Caki2 (cell line): ENCODE data around the gene P2RX3. TPM values are rescaled to one million over a fixed set of nuclear protein-coding genes. Genes with fewer than 3 reads are reported as not detected.
A peak's percentile ranks its signal among the peaks of the same experiment; 100 is the strongest.
"Not testable (repeated sequence)": the region's sequence is repeated elsewhere in the genome, so short reads cannot be mapped to it uniquely, and the experiment has no call there.

Experiments
- DNase-seq: peaks from one replicate; pipeline ENCODE4 v3.0.0-alpha.2; 2015; ENCODE audit warnings: low read depth
- in situ Hi-C: cut with HindIII; loops from 2 replicates; pipeline ENCODE4 v1.10.0; 2016; ENCODE audit warnings: low sequenced_read_pairs, low pct_unique_long_range_greater_than_20kb, mixed read lengths
- total RNA-seq: library from RNA; depleted of rRNA; stranded (reverse); fragments of >200 nt; shearing (Covaris generic); gene quantifications from 2 replicates; pipeline ENCODE4 v1.2.3, GENCODE V29; 2014; ENCODE audit warnings: low replicate concordance

Gene P2RX3
- total RNA-seq, 1 experiment from 2014 or later = not detected

DNA sequence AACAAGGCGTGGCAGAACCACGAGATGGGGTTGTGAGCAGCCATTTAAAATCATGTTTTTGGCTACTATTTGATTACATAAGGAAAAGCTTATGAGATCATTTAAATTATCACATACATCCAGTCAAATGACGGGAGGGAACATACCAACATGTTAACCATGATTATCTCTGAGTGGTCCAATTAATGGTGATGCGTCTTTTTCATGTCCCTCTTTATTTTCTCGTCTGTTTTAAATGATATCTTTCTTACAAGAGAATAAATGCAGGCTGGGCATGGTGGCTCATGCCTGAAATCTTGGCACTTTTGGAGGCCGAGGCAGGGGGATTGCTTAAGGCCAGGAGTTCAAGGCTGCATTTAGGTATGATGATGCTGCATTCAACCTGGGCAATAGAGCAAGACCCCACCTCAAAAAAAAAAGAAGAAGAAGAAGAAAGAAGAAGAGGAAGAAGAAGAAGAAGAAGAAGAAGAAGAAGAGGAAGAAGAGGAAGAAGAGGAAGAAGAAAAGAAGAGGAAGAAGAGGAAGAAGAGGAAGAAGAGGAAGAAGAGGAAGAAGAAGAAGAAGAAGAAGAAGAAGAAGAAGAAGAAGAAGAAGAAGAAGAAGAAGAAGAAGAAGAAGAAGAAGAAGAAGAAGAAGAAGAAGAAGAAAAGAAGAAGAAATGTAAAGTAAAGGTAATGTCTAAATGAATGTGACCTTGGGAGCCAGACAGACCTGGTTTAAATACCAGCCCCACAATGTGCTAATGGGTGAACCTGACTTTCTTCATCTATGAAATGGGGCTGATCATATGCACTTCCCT, 65.0 kb downstream of the P2RX3 start:
- in situ Hi-C loops, DNase-seq: not testable (repeated sequence)

DNA sequence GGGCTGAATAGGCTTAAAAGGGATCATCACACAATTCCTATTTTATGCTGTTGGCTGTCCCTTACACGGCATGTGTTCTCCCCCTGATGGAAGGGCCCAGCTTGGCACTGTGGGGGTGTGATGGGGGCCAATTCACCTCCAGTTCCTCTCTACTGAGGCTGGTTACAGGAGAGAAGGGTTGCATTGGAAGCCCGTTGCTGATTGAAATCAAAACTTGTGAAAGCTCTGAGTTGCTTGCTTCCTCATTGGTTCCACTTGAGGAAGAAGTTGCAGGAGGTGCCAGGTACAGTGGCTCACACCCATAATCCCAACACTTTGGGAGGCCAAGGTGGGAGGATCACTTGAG, 65.6 kb downstream of the P2RX3 start:
- in situ Hi-C loops = no loop called here
- no peak for DNase-seq

DNA sequence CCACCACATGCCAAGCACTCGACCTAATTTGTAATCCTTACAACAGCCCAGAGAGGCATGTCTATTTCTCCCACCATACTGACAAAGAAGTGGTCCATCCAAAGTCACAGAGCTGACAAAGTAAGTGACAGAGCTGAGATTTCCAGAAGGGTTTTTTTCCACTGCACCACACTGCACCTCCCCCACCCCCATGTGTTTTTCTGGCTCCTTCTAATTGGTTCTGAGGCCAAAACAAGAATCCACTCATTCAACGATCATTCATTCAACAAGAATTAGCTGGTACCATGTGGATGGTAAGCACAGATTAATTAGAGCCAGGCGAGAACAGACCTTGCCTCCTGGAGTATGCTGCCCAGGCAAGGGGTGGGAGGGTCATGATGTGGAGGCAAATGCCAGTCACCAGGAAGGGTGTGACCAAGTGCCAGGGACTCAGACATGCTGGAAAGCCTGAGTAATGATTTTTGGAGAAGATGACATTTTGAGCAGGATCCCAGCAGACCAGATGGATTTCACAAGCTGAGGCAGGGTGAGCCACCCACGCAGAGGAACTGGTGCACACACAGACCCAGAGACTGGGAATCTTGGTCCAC, 67.2 kb downstream of the P2RX3 start:
- in situ Hi-C loops = no loop called here

DNA sequence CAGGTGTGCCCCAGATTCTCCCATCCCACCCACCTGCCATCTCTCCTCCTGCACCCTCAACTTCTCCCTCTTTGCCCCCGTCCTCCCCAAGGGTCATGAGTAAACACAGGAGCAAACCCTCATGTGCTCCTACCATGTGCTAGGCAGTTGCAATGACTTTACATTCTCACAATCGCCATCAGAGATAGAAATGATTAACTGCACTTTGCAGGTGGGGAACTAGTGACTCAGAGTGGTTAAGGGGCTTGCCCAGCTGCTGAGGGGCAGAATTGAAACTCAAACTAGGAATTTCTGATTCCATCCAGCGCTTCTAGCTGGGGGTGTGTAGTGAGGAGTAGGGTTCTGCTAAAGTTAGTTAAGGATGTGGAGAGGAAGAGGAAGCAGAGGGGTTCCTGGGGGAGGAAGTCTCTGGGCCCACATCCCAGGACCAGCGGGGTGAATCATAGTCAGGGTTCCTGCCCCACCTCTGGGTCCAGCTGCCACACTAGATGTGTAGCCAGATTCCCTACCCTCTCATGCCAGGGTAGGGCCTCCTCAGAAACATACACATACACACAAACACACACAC, 68.3 kb downstream of the P2RX3 start:
- in situ Hi-C loops = no loop called here
- peak; percentile 19 for DNase-seq

More for the DNA sequence above, 67.2 kb downstream of the P2RX3 start:
- DNase-seq = no peak

- in situ Hi-C loops = no loop called here
Measured at GRCh38 chr11:57407010-57407920, 69.1 kb downstream of the P2RX3 start.

DNA sequence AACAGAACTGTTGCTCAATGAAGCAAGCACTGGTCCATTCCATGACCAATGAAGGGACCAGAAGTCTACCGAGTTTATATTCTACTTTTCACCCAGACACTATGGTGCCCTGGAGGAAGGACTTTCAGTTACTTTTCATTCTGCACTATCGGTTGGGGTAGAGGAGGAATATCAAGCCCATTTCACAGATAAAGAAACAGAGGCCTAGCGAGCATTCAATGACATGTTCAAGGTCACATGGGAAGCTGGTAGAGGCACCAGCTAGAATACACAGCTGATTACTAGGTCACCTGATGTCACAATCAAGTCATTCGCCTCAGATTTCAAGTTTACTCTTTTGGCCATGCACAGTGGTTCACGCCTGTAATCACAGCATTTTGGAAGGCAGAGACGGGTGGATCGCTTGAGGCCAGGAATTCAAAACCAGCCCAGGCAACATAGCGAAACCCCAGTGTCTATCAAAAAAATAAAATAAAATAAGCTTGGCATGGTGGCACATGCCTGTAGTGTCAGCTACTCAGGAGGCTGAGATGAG, 69.9 kb downstream of the P2RX3 start:
- no peak for DNase-seq
- in situ Hi-C loops = no loop called here

More at GRCh38 chr11:57407010-57407920, 69.1 kb downstream of the P2RX3 start:
- no peak for DNase-seq

DNA sequence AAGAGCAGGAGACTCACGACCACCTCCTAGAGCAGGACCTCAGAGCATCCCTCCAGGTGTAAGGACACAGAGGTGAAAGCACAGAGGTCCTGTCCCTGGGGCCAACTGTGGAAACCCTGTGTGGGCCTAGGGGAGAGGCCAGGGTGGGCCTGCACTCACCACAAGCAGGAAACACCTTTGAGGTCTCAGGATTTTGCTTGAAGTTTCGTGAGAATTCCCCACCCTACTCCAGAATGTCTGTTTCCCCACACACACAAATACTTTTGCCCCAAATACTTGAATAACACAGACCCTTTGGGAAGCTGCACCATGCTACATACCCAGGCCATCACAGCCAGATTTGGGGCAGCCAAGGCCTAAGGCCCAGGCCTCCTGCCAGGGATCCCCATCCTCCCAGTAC, 70.6 kb downstream of the P2RX3 start:
- no peak for DNase-seq
- in situ Hi-C loops = no loop called here

DNA sequence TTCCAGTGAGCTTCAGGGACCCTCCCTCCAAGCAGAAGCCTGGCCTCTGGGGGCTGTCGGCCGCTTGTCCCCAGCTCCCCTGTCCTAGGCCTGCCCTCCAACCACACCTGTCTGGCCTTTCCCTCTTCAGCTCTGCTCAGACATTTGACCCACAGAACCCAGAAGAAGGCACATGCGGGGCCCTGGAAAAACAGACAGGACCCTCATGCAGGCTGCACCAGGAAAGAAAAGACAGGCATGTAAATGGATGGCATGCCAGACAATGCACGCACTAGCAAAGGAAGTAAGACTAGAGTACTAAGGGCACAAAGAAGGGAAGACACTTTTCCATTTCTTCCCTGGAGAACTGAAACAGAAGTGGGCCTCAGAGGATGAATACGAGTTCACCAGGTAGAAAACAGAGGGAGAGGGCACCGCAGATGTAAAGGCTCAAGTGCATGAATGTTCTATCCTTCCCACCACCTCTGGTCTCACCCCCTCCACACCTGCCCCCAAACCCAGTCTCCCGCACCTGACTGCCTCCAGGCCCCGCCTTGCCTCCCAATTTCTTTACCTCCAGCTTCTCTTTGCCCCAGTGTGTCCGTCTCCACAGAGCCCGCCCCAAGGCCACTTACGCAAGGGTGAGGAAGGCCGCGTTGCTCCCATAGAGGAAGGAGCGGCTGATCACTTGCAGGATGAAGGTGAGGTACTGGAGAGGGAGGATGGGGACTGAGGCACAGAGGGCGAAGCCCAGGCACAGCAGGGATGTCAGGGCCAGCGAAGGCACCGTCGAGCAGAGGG, 71.4 kb downstream of the P2RX3 start:
- in situ Hi-C loops = no loop called here
- no peak for DNase-seq

- in situ Hi-C loops = no loop called here
- no peak for DNase-seq
Measured at GRCh38 chr11:57410287-57410686, 72.1 kb downstream of the P2RX3 start.

DNA sequence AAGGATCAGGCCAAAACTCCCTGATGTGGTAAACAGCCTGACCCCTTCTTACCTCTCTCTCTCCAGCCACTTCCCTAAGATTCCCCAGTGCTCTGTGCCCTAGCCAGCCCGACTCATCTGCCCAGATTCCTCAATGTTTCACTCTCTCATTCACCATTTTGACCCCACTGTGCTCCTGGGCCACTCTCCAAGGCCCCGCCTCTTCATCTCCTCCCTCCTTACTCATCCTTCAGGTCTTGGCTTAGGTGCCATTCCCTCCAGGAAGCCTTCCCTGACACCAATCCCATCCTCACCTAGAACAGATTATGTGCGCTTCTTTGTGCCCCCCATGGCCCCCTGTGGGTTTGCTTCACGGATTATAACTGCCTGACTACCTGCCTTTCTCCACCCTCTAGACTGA, 75.5 kb downstream of the P2RX3 start:
- in situ Hi-C loops = no loop called here
- DNase-seq = no peak

DNA sequence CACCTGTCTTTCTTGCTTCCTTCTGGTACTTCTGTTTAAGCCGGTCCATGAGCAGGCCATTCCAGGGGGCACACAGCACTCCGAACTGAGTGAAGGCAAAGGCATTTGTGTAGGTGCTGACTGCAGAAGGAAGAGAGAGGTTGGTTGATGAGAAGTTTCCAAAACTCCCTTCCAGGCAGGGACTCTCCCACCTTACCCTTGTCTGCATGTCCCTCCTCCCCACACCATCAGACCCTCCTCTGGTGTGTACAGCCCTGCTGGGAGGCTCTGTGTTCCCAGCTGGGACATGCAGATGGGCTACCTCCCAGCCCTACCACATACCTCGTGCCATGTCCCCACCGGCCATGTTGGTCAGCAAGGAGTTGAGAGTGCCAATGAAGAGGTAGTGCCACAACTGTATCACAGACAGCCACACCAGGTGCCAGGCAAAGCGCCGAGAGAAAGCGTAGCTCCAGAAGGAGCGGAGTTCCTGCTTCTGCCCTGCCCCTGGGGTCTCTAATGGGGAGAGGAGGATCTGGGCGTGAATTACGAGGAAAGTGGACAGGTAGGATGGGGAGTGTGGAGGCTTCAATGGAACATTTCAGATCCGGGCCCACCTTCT, 76.6 kb downstream of the P2RX3 start:
- in situ Hi-C loops = no loop called here
- DNase-seq = no peak

DNA sequence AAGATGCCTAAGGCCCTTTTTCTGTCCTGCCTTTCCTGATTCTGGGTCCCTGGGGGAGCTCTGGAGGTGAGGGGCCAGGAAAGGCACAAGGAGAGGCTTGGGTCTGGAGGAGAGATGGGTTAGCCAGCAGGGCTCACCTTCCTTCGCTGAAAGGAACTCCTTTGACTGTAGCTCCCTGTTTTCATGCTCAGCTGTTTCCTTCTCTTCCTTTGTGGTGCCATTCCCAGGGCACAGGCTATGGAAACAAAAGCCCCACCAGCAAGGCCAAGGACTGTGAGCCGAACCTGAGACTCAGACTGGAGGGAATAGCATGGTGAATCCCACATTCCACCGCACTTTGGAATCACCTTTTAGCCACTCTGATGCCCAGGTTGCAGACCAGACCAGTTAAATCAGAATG, 78.3 kb downstream of the P2RX3 start:
- in situ Hi-C loops = no loop called here

GRCh38 chr11:57417056-57417455, 78.9 kb downstream of the P2RX3 start:
- DNase-seq = no peak
- in situ Hi-C loops = no loop called here

More for the DNA sequence above, 78.3 kb downstream of the P2RX3 start:
- DNase-seq = no peak

DNA sequence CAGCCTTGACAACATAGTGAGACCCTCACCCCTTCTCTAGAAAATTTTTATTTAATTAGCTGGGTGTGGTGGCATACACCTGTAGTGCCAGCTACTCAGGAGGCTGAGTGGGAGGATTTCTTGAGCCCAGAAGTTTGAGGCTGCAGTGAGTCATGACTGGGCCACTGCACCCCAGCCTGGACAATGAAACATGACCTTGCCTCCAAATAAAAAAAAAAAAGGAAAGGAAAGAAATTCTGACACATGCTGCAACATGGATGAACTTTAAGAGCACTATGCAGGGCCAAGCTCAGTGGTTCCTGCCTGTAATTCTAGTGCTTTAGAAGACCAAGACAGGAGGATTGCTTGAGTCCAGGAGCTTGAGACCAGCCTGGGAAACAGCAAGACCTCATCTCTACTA, 80.0 kb downstream of the P2RX3 start:
- in situ Hi-C loops = no loop called here
- DNase-seq = no peak

- no peak for DNase-seq
- in situ Hi-C loops = no loop called here
Measured at GRCh38 chr11:57419146-57419545, 81.0 kb downstream of the P2RX3 start.

DNA sequence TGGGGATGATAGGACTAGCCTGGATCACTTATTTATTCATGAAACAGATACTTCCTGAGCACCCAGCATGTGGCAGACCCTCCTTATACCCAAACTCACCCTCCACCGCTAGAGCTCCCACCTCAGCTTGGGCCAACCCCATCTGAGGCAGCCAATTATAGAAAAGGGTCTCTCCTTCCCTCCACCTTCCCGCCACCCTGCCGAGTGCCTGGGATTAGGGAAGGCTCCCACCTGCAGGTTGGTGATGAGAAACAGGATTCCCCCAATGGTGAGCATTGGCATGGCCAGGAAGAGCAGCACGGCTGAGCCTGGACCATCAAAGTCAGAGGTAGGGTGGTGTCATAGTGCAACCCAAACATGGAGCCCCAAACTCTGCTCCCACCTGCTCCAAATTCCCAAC, 82.9 kb downstream of the P2RX3 start:
- DNase-seq = no peak
- in situ Hi-C loops = no loop called here

DNA sequence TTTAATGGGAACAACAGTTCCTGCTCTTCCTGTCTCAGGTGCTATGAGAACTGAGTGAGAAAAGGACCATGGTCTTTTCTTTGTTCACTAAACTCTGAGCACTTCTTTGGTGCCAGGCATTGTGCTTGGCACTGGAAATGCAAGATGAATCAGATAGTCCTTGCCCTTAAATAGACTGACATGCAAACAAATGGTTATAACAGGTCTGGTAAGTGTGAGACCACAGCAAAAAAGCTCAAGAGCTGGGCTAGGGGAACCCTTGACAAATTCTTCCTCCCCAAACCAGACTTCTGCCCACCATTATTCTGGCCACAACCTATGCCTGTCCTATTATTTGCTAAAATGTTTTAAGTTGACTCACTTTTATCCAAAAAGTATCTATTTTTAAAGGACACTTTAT, 83.7 kb downstream of the P2RX3 start:
- no peak for DNase-seq
- in situ Hi-C loops = no loop called here
